GM18861 (cell line): ENCODE results near the gene MMP7.

Experiments
- ATAC-seq: cut with Tn5 transposase; IDR thresholded peaks from one replicate; pipeline ENCODE4 v1.9.1; 2021; ENCODE audit not compliant: unreplicated experiment

MMP7 gene

GRCh38 chr11:102497061-102497460, 33.5 kb downstream of the MMP7 start:
- no peak for ATAC-seq

DNA sequence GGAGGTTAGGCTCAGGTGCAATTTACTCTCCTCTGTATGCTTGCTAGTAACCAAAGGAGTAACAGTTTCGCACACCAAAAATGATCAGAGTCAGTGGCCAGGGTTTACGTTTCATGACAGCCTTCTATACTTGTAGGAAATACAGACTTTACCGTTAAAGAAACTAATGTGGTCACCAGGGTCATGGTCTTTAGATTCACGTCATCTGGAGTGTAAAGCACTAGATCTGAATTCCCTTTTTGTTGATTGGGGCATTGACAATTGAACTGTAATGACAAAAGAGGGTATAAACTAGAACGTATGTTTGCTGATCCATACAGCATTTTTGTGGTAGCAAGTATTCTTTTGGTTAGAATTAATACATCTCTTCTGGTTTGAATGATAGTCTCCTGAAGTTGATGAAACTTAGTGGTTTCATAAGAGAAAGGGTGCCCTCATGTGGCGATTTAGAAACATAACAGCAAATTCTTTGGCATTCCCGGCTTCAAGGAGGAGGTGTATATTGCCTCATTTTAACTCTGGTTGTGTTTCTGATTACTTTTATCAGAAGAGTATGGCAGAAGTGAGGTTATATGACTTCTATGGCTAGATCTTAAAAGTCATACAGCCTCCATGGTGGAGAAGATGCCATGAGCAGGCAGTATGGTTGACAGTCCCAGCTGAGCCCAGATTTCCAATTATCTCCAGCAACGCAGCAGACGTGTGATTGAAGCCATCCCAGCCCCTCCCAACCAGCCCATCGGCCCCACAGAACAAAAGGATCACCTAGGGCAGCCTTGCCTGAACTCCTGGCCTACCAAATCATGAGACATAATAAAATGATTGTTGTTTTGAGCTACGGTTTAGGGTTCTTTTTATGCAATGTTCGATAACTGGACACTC, 35.1 kb downstream of the MMP7 start:
- peak; percentile 87 for ATAC-seq

GRCh38 chr11:102494216-102494615, 36.3 kb downstream of the MMP7 start:
- no peak for ATAC-seq

DNA sequence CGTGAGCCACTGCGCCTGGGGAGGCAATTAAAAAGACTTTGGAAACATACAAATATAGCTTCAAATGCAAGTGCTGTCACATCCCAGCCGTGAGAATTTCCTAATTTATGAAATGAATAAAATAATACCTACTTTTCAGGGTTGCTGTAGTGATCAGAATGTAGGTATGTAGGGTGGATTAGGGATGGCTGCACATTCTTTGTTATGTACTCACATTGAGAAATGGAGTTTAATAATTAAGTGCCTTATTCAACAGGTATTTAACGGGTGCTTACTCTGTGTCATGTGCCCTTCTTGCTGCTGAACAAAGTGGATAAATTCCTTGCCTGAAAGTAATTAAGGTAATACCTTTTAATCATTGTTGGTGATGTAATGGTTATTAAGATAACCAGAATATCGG, 37.0 kb downstream of the MMP7 start:
- no peak for ATAC-seq

- no peak for ATAC-seq
Measured at GRCh38 chr11:102491969-102492368, 38.6 kb downstream of the MMP7 start.

- ATAC-seq = no peak
Measured at GRCh38 chr11:102489186-102490145, 41.1 kb downstream of the MMP7 start.

GRCh38 chr11:102488208-102488607, 42.3 kb downstream of the MMP7 start:
- no peak for ATAC-seq

DNA sequence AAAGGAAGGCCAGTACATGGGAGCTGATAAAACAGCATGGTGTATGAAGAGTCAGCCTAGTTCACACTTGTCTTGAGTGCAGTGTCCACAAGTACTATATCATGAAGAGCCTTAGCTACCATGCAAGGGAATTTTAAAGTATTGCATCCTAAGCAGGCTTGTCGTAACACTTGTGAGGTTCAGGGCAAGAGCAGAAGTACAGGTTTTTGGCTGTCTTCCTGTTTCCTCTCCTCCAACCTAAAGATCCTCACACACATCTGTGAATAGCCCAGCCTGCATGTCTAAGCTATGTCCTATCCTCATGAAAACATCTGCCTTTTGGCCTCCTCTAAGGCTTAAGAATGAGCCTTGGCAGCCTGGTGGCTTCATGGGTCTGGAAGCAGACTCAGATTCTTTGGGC, 43.3 kb downstream of the MMP7 start:
- no peak for ATAC-seq

- no peak for ATAC-seq
Measured at GRCh38 chr11:102486584-102486983, 44.0 kb downstream of the MMP7 start.

- ATAC-seq = no peak
Measured at GRCh38 chr11:102485095-102485722, 45.3 kb downstream of the MMP7 start.

GRCh38 chr11:102482433-102482832, 48.1 kb downstream of the MMP7 start:
- no peak for ATAC-seq

GRCh38 chr11:102479733-102480132, 50.8 kb downstream of the MMP7 start:
- no peak for ATAC-seq

DNA sequence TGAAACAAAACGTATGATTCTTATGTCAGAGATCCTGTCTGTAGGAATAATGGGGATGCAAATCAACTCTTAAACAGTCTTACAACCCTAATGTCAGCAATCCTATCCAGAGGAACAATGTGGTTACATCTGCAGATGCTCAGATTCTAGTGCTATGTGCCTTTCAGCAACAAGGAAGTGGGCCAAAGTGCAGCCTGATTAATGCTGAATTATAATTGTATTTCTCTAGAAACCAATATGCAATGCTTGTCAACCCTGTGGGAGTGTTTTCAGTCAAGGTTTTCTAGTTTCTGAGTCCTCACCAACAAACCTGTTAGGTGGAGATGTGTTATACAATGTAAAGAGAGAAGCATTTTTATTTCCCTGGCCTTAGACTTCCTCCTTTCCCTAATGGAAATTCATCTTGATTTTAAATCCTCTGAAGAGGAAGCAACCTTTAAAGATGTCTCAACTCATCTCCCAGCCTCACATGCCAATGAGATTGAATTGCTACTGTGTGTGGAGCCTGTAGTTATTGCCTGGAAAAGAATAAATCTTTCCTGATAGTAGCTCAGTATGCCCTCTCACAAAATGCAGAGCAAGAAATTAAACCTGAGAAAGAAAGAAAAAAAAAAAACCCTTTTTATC, 51.8 kb downstream of the MMP7 start:
- no peak for ATAC-seq

GRCh38 chr11:102476812-102477211, 53.7 kb downstream of the MMP7 start:
- peak; percentile 31 for ATAC-seq

DNA sequence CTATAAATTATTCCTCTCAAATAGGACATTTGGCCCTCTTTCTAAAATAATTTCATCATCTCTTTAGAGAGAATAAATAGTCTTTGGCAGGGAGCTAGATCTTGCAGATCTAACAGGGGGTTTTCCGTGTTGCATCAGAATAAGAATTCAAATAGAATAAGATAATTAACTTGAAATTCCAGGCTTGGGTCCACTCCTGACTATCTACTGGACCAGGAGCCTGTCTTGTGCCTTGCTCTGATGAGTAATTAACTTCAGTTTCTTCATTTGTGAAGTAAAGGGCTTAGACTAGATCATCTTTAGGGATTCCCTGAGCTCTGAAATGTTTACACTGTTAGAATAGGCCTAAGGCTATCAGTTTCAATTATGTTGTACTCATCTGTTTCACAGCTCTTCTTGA, 54.5 kb downstream of the MMP7 start:
- no peak for ATAC-seq

- no peak for ATAC-seq
Measured at GRCh38 chr11:102473543-102473942, 57.0 kb downstream of the MMP7 start.

- no peak for ATAC-seq
Measured at GRCh38 chr11:102472127-102472526, 58.4 kb downstream of the MMP7 start.

GRCh38 chr11:102471474-102471873, 59.1 kb downstream of the MMP7 start:
- no peak for ATAC-seq
